Keratinocyte (primary cell): ENCODE measurements around the gene DENND4C. TPM values are rescaled to one million over a fixed set of nuclear protein-coding genes. Genes with fewer than 3 reads are reported as not detected.

Experiments
- DNase-seq: peaks from one replicate; pipeline ENCODE4 v3.0.0-alpha.2; 2011; ENCODE audit warnings: low read depth, missing footprints, low spot score
- FAIRE-seq: peaks from 2 replicates; lab custom pipeline; 2011; peaks lifted over from hg19 to GRCh38; lab: Jason Lieb, UNC
- H2AFZ ChIP-seq: 2 replicates; pipeline ENCODE4 v1.6.0; 2012; ENCODE audit warnings: low read length, control low read depth, inconsistent platforms; ENCODE audit not compliant: control insufficient read depth
- H3K27ac ChIP-seq: 2 replicates; pipeline ENCODE4 v1.5.1; 2011; ENCODE audit warnings: low read length; ENCODE audit not compliant: control insufficient read depth, insufficient read depth
- H3K27me3 ChIP-seq: 3 replicates; pipeline ENCODE4 v1.6.0; 2011; ENCODE audit warnings: low read length; ENCODE audit not compliant: control insufficient read depth, insufficient read depth; ENCODE audit errors: extremely low read depth
- H3K36me3 ChIP-seq, 2 experiments: 2 replicates in 1 of 2; 3 replicates in 1 of 2; pipeline ENCODE4 v1.5.1; 2011; ENCODE audit warnings: low read length in 2 of 2, mild to moderate bottlenecking in 1 of 2; ENCODE audit not compliant: control insufficient read depth in 2 of 2, insufficient read depth in 2 of 2; ENCODE audit errors: extremely low read depth in 1 of 2
- H3K4me1 ChIP-seq: 3 replicates; pipeline ENCODE4 v1.5.1; 2011; ENCODE audit warnings: low read length; ENCODE audit not compliant: control insufficient read depth, insufficient read depth; ENCODE audit errors: extremely low read depth
- H3K4me2 ChIP-seq: 3 replicates; pipeline ENCODE4 v1.6.0; 2011; ENCODE audit warnings: low read depth, low read length; ENCODE audit not compliant: control insufficient read depth, insufficient read depth; ENCODE audit errors: extremely low read depth
- H3K4me3 ChIP-seq, 3 experiments: fragments of 200-600 bp in 1 of 3; sonication (generic) in 1 of 3; 2 replicates in 2 of 3; 3 replicates in 1 of 3; pipeline ENCODE4 v1.5.1; 2011 to 2016; ENCODE audit warnings: low read length in 3 of 3, mild to moderate bottlenecking in 3 of 3, control low read depth in 2 of 3, inconsistent platforms in 1 of 3, low read depth in 1 of 3, mixed read lengths in 1 of 3, mixed run types in 1 of 3, moderate library complexity in 1 of 3; ENCODE audit not compliant: control insufficient read depth in 2 of 3, insufficient read depth in 2 of 3; ENCODE audit errors: extremely low read depth in 1 of 3
- H3K79me2 ChIP-seq: 2 replicates; pipeline ENCODE4 v1.6.0; 2012; ENCODE audit warnings: low read length; ENCODE audit not compliant: control insufficient read depth, insufficient read depth
- H3K9ac ChIP-seq: 3 replicates; pipeline ENCODE4 v1.6.0; 2011; ENCODE audit warnings: low read length; ENCODE audit not compliant: control insufficient read depth, insufficient read depth; ENCODE audit errors: extremely low read depth
- H3K9me1 ChIP-seq: 3 replicates; pipeline ENCODE4 v1.6.0; 2011; ENCODE audit warnings: low read length; ENCODE audit not compliant: control insufficient read depth, insufficient read depth; ENCODE audit errors: extremely low read depth
- H3K9me3 ChIP-seq: 2 replicates; pipeline ENCODE4 v1.5.1; 2012; ENCODE audit warnings: low read depth, low read length; ENCODE audit not compliant: control insufficient read depth
- H4K20me1 ChIP-seq: 3 replicates; pipeline ENCODE4 v1.6.0; 2011; ENCODE audit warnings: low read length; ENCODE audit not compliant: control insufficient read depth, insufficient read depth; ENCODE audit errors: extremely low read depth
- CTCF ChIP-seq, 3 experiments: IDR thresholded peaks in 1 of 3; conservative IDR thresholded peaks in 1 of 3; optimal IDR thresholded peaks in 1 of 3; 2 replicates in 2 of 3; 3 replicates in 1 of 3; pipeline versions ENCODE3 to v1.5.1; 2011; ENCODE audit warnings: low read length in 3 of 3, mild to moderate bottlenecking in 3 of 3, moderate library complexity in 2 of 3, control low read depth in 1 of 3, inconsistent platforms in 1 of 3; ENCODE audit not compliant: insufficient read depth in 2 of 3; ENCODE audit errors: extremely low read depth in 1 of 3
- EZH2 ChIP-seq: IDR thresholded peaks from one replicate; pipeline ENCODE4 v1.6.1; 2012; ENCODE audit warnings: inconsistent platforms, mild to moderate bottlenecking, low read length, moderate library complexity
- dilution Hi-C: fragments of 300-500 bp; cut with MboI; formaldehyde crosslinking; loops from one replicate; pipeline ENCODE4 v1.7.0; 2020; ENCODE audit warnings: low sequenced_read_pairs; ENCODE audit not compliant: extremely low pct_ligation_motif_present
- polyA plus RNA-seq, 5 experiments: library from polyadenylated mRNA; depleted of rRNA in 3 of 5; stranded (reverse) in 3 of 5; stranded (forward) in 1 of 5; unstranded in 1 of 5; fragments of >200 nt; gene quantifications; 1 replicate in 1 of 5; 2 replicates in 3 of 5; 3 replicates in 1 of 5; pipeline versions ENCODE4 v1.2.1 to v1.2.3, GENCODE V29; 2011 to 2012; ENCODE audit warnings: missing spikeins in 2 of 5, low read depth in 1 of 5, low replicate concordance in 1 of 5

Gene DENND4C
- polyA plus RNA-seq, 1 donor (not counting 4 experiments of a cell fraction or from before 2014, with no cell fraction given), result 25.6 TPM

- dilution Hi-C loops, result no loop called here
- TF ChIP-seq EZH2, result no peak
- no peak for TF ChIP-seq CTCF (optimal IDR thresholded peaks at IDR 0.05 in 1 of 3, IDR thresholded peaks at IDR 0.05 in 1 of 3, conservative IDR thresholded peaks at IDR 0.05 in 1 of 3; ENCODE audit: extremely low read depth in 1 of 3, insufficient read depth in 2 of 3, low read length in 3 of 3)
- Histone ChIP-seq H3K27ac (no peak overlapping the region), H3K79me2 (no peaks in the 10 kb centered on the region), H3K4me1 (peaks cover 4% of the 10 kb centered on the region), H2AFZ (peak overlapping the region; percentile 2), H3K9me1 (no peaks in the 10 kb centered on the region), H3K27me3 (no peaks in the 10 kb centered on the region), H3K36me3 (no peaks in the 10 kb centered on the region), H3K4me2 (no peak overlapping the region), H4K20me1 (no peaks in the 10 kb centered on the region), H3K9me3 (no peaks in the 10 kb centered on the region), H3K4me3 (no peak overlapping the region), H3K9ac (no peak overlapping the region)
- DNase-seq (no peak), FAIRE-seq (no peak)
Measured at GRCh38 chr9:19213823-19214222, 16.7 kb upstream of the DENND4C start.

GRCh38 chr9:19216466-19216865, 14.0 kb upstream of the DENND4C start:
- H3K9me1 ChIP-seq, result no peaks in the 10 kb centered on the region
- dilution Hi-C loops, result no loop called here
- no peaks in the 10 kb centered on the region for H3K4me1 ChIP-seq
- FAIRE-seq, result no peak
- no peaks in the 10 kb centered on the region for H4K20me1 ChIP-seq
- H3K36me3 ChIP-seq, result no peaks in the 10 kb centered on the region
- no peak overlapping the region for H3K4me3 ChIP-seq
- H3K9ac ChIP-seq, result no peak overlapping the region
- no peaks in the 10 kb centered on the region for H3K9me3 ChIP-seq
- H3K79me2 ChIP-seq, result no peaks in the 10 kb centered on the region
- H3K27me3 ChIP-seq, result no peaks in the 10 kb centered on the region
- no peak overlapping the region for H3K4me2 ChIP-seq
- no peak for TF ChIP-seq CTCF (optimal IDR thresholded peaks at IDR 0.05 in 1 of 3, IDR thresholded peaks at IDR 0.05 in 1 of 3, conservative IDR thresholded peaks at IDR 0.05 in 1 of 3; ENCODE audit: extremely low read depth in 1 of 3, insufficient read depth in 2 of 3, low read length in 3 of 3)
- no peak for TF ChIP-seq EZH2
- DNase-seq, result no peak
- H3K27ac ChIP-seq, result no peak overlapping the region
- no peak overlapping the region for H2AFZ ChIP-seq
